IMR-90 (cell line): Measurements from ENCODE around the gene GALNT16. TPM values are rescaled to one million over a fixed set of nuclear protein-coding genes. Genes with fewer than 3 reads are reported as not detected.

Experiments
- ATAC-seq: fragments of 200-7000 bp; cut with Tn5 transposase; 2 replicates; pipeline ENCODE4 v1.9.1; 2020; ENCODE audit warnings: low read depth, mild to moderate bottlenecking, moderate library complexity
- BruUV-seq: library from RNA; stranded (reverse); fragments of 400-500 nt; replicated peaks from 2 replicates; lab custom pipeline; 2021; lab: Mats Ljungman, UMichigan
- CTCF ChIA-PET: fragments of 300-600 bp; formaldehyde crosslinking; extraction: SDS; loops from one replicate; lab custom pipeline; 2021; ENCODE audit warnings: antibody characterized with exemption; lab: Yijun Ruan, JAX
- POLR2A ChIA-PET: fragments of 300-600 bp; sonication (Branson Sonifier 250); formaldehyde crosslinking; loops from one replicate; lab custom pipeline; 2022; ENCODE audit warnings: antibody characterized with exemption; ENCODE audit not compliant: unreplicated experiment; lab: Charles Lee
- DNase-seq: peaks from one replicate; pipeline ENCODE4 v3.0.0; 2013
- H2AFZ ChIP-seq: replicated peaks from 2 replicates; pipeline ENCODE3; 2013; ENCODE audit warnings: low read length, mild to moderate bottlenecking; ENCODE audit not compliant: poor library complexity
- H2AK5ac ChIP-seq: 2 replicates; pipeline ENCODE4 v1.6.1; 2013; ENCODE audit warnings: low read depth, low read length, inconsistent platforms
- H2AK9ac ChIP-seq: replicated peaks from 2 replicates; pipeline ENCODE3; 2013; ENCODE audit warnings: mild to moderate bottlenecking, low read depth, low read length, moderate library complexity; ENCODE audit not compliant: poor library complexity
- H2BK120ac ChIP-seq: 2 replicates; pipeline ENCODE4 v1.6.1; 2013; ENCODE audit warnings: low read depth, low read length, inconsistent platforms
- H2BK15ac ChIP-seq: 3 replicates; pipeline ENCODE4 v1.6.1; 2013; ENCODE audit warnings: low read depth, low read length, inconsistent platforms
- H2BK20ac ChIP-seq: 2 replicates; pipeline ENCODE4 v1.6.1; 2013; ENCODE audit warnings: low read depth, mild to moderate bottlenecking, inconsistent platforms, low read length, moderate library complexity
- H2BK5ac ChIP-seq: 2 replicates; pipeline ENCODE4 v1.6.1; 2013; ENCODE audit warnings: mild to moderate bottlenecking, low read depth, low read length, inconsistent platforms; ENCODE audit not compliant: poor library complexity, severe bottlenecking
- H3K14ac ChIP-seq: replicated peaks from 2 replicates; pipeline ENCODE4 v1.6.1; 2013; ENCODE audit warnings: low read depth, low read length, inconsistent platforms
- H3K18ac ChIP-seq: 2 replicates; pipeline ENCODE4 v1.6.1; 2013; ENCODE audit warnings: low read depth, low read length, control low read depth
- H3K23ac ChIP-seq: 2 replicates; pipeline ENCODE4 v1.6.1; 2013; ENCODE audit warnings: low read depth, low read length, inconsistent platforms
- H3K27ac ChIP-seq: 2 replicates; pipeline ENCODE4 v1.5.1; 2013; ENCODE audit warnings: mild to moderate bottlenecking, control low read depth, low read length; ENCODE audit not compliant: insufficient read depth
- H3K27me3 ChIP-seq: 2 replicates; pipeline ENCODE4 v1.6.1; 2013; ENCODE audit warnings: low read length; ENCODE audit not compliant: control insufficient read depth, insufficient read depth
- H3K36me3 ChIP-seq: 2 replicates; pipeline ENCODE4 v1.6.1; 2013; ENCODE audit warnings: low read length, mixed read lengths; ENCODE audit not compliant: control insufficient read depth, insufficient read depth
- H3K4ac ChIP-seq: 2 replicates; pipeline ENCODE4 v1.6.1; 2013; ENCODE audit warnings: low read depth, low read length, inconsistent platforms
- H3K4me1 ChIP-seq: 2 replicates; pipeline ENCODE4 v1.6.1; 2013; ENCODE audit warnings: low read length, mixed read lengths; ENCODE audit not compliant: control insufficient read depth, insufficient read depth
- H3K4me2 ChIP-seq: 2 replicates; pipeline ENCODE4 v1.6.1; 2013; ENCODE audit warnings: low read depth, mild to moderate bottlenecking, control low read depth, low read length, moderate library complexity
- H3K4me3 ChIP-seq: 2 replicates; pipeline ENCODE4 v1.5.1; 2013; ENCODE audit warnings: low read depth, mild to moderate bottlenecking, control low read depth, low read length, moderate library complexity; ENCODE audit not compliant: insufficient read depth
- H3K56ac ChIP-seq: 2 replicates; pipeline ENCODE4 v1.6.1; 2013; ENCODE audit warnings: low read length, inconsistent platforms; ENCODE audit not compliant: insufficient read depth; ENCODE audit errors: extremely low read depth
- H3K79me1 ChIP-seq, 2 experiments: 2 replicates each; pipeline ENCODE4 v1.6.1; 2013; ENCODE audit warnings: low read length in 2 of 2, inconsistent platforms in 1 of 2, low read depth in 1 of 2
- H3K9ac ChIP-seq: 2 replicates; pipeline ENCODE4 v1.6.1; 2013; ENCODE audit warnings: low read depth, low read length, control low read depth
- H3K9me1 ChIP-seq: 2 replicates; pipeline ENCODE4 v1.6.1; 2013; ENCODE audit warnings: low read length, inconsistent platforms; ENCODE audit not compliant: insufficient read depth
- H3K9me3 ChIP-seq: 2 replicates; pipeline ENCODE4 v1.6.1; 2013; ENCODE audit warnings: low read length; ENCODE audit not compliant: control insufficient read depth, insufficient read depth
- H4K20me1 ChIP-seq: 2 replicates; pipeline ENCODE4 v1.6.1; 2013; ENCODE audit warnings: low read length, inconsistent platforms; ENCODE audit not compliant: insufficient read depth
- H4K5ac ChIP-seq: 2 replicates; pipeline ENCODE4 v1.6.1; 2013; ENCODE audit warnings: mild to moderate bottlenecking, low read depth, low read length, control low read depth
- H4K8ac ChIP-seq, 2 experiments: 2 replicates each; pipeline ENCODE4 v1.6.1; 2013; ENCODE audit warnings: low read depth in 2 of 2, low read length in 2 of 2, control low read depth in 1 of 2, inconsistent platforms in 1 of 2
- H4K91ac ChIP-seq: 2 replicates; pipeline ENCODE4 v1.6.1; 2013; ENCODE audit warnings: low read depth, low read length, inconsistent platforms; ENCODE audit not compliant: insufficient read depth
- BHLHE40 ChIP-seq: fragments of 150-350 bp; IDR thresholded peaks from 2 replicates; pipeline ENCODE4 v1.6.1; 2016; ENCODE audit warnings: mild to moderate bottlenecking, low read depth, low read length
- CEBPB ChIP-seq: IDR thresholded peaks from 2 replicates; pipeline ENCODE4 v1.6.1; 2012; ENCODE audit warnings: low read depth, low read length, improper control_type of control experiment
- CHD1 ChIP-seq: IDR thresholded peaks from 2 replicates; pipeline ENCODE4 v1.6.1; 2012; ENCODE audit warnings: low read depth, low read length, improper control_type of control experiment
- CTCF ChIP-seq: conservative IDR thresholded peaks from 2 replicates; pipeline ENCODE4 v1.5.1; 2012; ENCODE audit warnings: mild to moderate bottlenecking, low read depth, low read length, improper control_type of control experiment
- ELK1 ChIP-seq: fragments of 150-350 bp; IDR thresholded peaks from 2 replicates; pipeline ENCODE4 v1.6.1; 2016; ENCODE audit warnings: low read depth, mild to moderate bottlenecking, low read length, moderate library complexity, borderline replicate concordance
- FOS ChIP-seq: fragments of 150-350 bp; IDR thresholded peaks from 2 replicates; pipeline ENCODE4 v1.6.1; 2016; ENCODE audit warnings: low read depth, low read length
- MAFK ChIP-seq: IDR thresholded peaks from 2 replicates; pipeline ENCODE4 v1.6.1; 2012; ENCODE audit warnings: low read depth, low read length, improper control_type of control experiment
- MAZ ChIP-seq: IDR thresholded peaks from 2 replicates; pipeline ENCODE4 v1.6.1; 2012; ENCODE audit warnings: low read depth, mild to moderate bottlenecking, low read length, improper control_type of control experiment, moderate library complexity, borderline replicate concordance
- MXI1 ChIP-seq: IDR thresholded peaks from 2 replicates; pipeline ENCODE4 v1.6.1; 2012; ENCODE audit warnings: low read depth, mild to moderate bottlenecking, low read length, moderate library complexity, borderline replicate concordance
- NFE2L2 ChIP-seq: fragments of 150-350 bp; IDR thresholded peaks from 2 replicates; pipeline ENCODE4 v1.6.1; 2016; ENCODE audit warnings: low read depth, mild to moderate bottlenecking, low read length
- POLR2A ChIP-seq: IDR thresholded peaks from 2 replicates; pipeline ENCODE4 v1.6.1; 2012; ENCODE audit warnings: mild to moderate bottlenecking, low read depth, low read length
- RAD21 ChIP-seq: IDR thresholded peaks from 2 replicates; pipeline ENCODE4 v1.6.1; 2012; ENCODE audit warnings: low read length, improper control_type of control experiment
- RCOR1 ChIP-seq: IDR thresholded peaks from 2 replicates; pipeline ENCODE4 v1.6.1; 2012; ENCODE audit warnings: mild to moderate bottlenecking, low read length, improper control_type of control experiment; ENCODE audit not compliant: insufficient replicate concordance
- RFX5 ChIP-seq: IDR thresholded peaks from 2 replicates; pipeline ENCODE4 v1.8.0; 2012; ENCODE audit warnings: low read depth, mild to moderate bottlenecking, low read length, moderate library complexity
- SMC3 ChIP-seq: fragments of 150-350 bp; IDR thresholded peaks from 2 replicates; pipeline ENCODE4 v1.6.1; 2016; ENCODE audit warnings: low read depth, mild to moderate bottlenecking, antibody characterized with exemption, low read length, moderate library complexity
- WGBS, 2 experiments: methylation state at CpG; one replicate each; pipeline versions ENCODE4 v1.1.5 to v1.1.7; 2013; ENCODE audit warnings: missing lambda C conversion rate in 2 of 2; ENCODE audit not compliant: insufficient read length in 1 of 2; ENCODE audit errors: extremely low coverage in 2 of 2; 5-methylcytosine and 5-hydroxymethylcytosine counted together
- dilution Hi-C: fragments of 300-500 bp; cut with HindIII; formaldehyde crosslinking; loops from one replicate; pipeline ENCODE4 v1.14.3; 2018; ENCODE audit warnings: low sequenced_read_pairs; ENCODE audit not compliant: unreplicated experiment
- in situ Hi-C: fragments of 300-500 bp; cut with MboI; formaldehyde crosslinking; loops from 3 replicates; pipeline ENCODE4 v1.14.3; 2019; ENCODE audit warnings: low sequenced_read_pairs, inconsistent platforms, mixed read lengths
- intact Hi-C: fragments of 100-400 bp; cut with micrococcal nuclease; formaldehyde crosslinking; loops from 2 replicates; pipeline ENCODE4 v1.10.0; 2022
- polyA plus RNA-seq, 3 experiments: library from polyadenylated mRNA; depleted of rRNA; stranded (reverse); fragments of >200 nt; gene quantifications; 2 replicates each; pipeline ENCODE4 v1.2.3, GENCODE V29; 2012; ENCODE audit warnings: low replicate concordance in 1 of 3
- total RNA-seq: library from RNA; depleted of rRNA; stranded (reverse); fragments of >200 nt; gene quantifications from 2 replicates; pipeline ENCODE4 v1.2.3, GENCODE V29; 2012
- TF ChIP-seq, protein P1 (sequence below): fragments of 150-350 bp; IDR thresholded peaks from 2 replicates; pipeline ENCODE4 v1.6.1; 2017; ENCODE audit warnings: mild to moderate bottlenecking, antibody characterized with exemption, low read length, low read depth

GALNT16 gene
- total and polyA plus RNA-seq, 2 of the 4 experiments (the other 2 are of a cell fraction) = 0.36 to 1.5 TPM

DNA sequence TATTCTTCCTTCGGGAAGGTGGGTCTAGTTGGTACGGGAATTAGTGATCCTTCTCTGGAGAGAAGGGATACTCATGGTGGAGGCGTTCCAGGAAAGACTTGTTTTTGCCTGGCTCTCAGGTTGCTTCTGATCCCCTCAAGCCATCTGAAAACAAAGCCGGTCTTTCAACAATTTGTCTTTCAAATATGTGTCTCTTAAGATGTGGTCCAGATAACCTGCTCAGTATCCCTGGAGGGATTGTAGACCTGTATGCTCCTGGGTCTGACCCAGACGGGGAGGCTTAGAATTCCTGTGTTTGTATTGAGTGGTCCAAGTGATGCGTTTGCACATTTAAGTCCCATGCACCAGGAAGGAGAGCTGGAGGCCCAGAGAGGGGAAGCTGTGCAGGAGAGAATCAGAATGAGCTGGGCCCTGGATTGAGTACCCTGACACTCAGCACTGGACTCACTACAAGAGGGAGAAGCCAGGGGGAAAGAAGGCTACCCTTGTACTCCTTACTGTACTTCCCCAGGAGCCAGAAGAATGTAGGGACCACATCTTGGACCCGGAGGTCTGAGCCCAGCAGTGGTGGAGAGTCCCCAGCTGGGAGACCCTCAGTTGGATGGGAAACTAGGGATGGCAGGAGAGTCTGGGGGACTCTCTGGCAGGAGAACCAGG lies 97.7 kb downstream of the GALNT16 start:
- Histone ChIP-seq H2AK9ac (no peak overlapping the region), H2BK20ac (no peak overlapping the region), H3K14ac (no peak overlapping the region), H3K27ac (no peak overlapping the region), H3K79me1 (no peaks in the 10 kb centered on the region), H2BK15ac (no peak overlapping the region), H4K8ac (no peak overlapping the region), H4K91ac (no peak overlapping the region), H3K18ac (no peak overlapping the region), H4K5ac (no peak overlapping the region), H4K20me1 (no peaks in the 10 kb centered on the region), H3K9me1 (no peaks in the 10 kb centered on the region), H2BK5ac (no peak overlapping the region), H3K36me3 (no peaks in the 10 kb centered on the region), H2AFZ (no peak overlapping the region), H3K4ac (no peak overlapping the region), H2BK120ac (no peak overlapping the region), H3K4me3 (no peak overlapping the region), H3K4me2 (no peak overlapping the region), H3K27me3 (peaks cover 10% of the 10 kb centered on the region), H3K9ac (no peak overlapping the region), H3K9me3 (no peaks in the 10 kb centered on the region), H3K56ac (no peak overlapping the region), H3K23ac (no peak overlapping the region), H2AK5ac (no peak overlapping the region), H3K4me1 (peaks cover 7% of the 10 kb centered on the region)
- TF ChIP-seq MAZ = no peak
- TF ChIP-seq ELK1 = no peak
- no peak for TF ChIP-seq NFE2L2
- TF ChIP-seq, protein P1, sequence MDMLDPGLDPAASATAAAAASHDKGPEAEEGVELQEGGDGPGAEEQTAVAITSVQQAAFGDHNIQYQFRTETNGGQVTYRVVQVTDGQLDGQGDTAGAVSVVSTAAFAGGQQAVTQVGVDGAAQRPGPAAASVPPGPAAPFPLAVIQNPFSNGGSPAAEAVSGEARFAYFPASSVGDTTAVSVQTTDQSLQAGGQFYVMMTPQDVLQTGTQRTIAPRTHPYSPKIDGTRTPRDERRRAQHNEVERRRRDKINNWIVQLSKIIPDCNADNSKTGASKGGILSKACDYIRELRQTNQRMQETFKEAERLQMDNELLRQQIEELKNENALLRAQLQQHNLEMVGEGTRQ = no peak
- TF ChIP-seq RCOR1 = no peak
- TF ChIP-seq BHLHE40 = no peak
- TF ChIP-seq FOS = no peak
- no peak for TF ChIP-seq SMC3
- TF ChIP-seq CTCF = no peak
- TF ChIP-seq CHD1 = no peak
- TF ChIP-seq MAFK = no peak
- TF ChIP-seq RFX5 = no peak
- TF ChIP-seq MXI1 = no peak
- TF ChIP-seq RAD21 = no peak
- no peak for TF ChIP-seq POLR2A
- TF ChIP-seq CEBPB = no peak
- DNase-seq (no peak), ATAC-seq (no peak)
- ChIA-PET POLR2A (no interaction called here), CTCF (interaction anchor here (0.9 kb wide), 1 partner anchor 12 kb away, joined by 3 read pairs; no protein-coding TSS in a partner anchor)
- dilution Hi-C loops (no loop called here), in situ Hi-C loops (loop anchor here (5.0 kb wide), 1 partner anchor 105 kb away; no protein-coding TSS in a partner anchor), intact Hi-C loops (no loop called here)
- no TSS peak for BruUV-seq
- WGBS, 2 experiments = no CpG with 5 or more reads among the region's 7 CpGs
